Measurements from ENCODE around the gene NPFFR1.
"Not testable (repeated sequence)": the region's sequence is repeated elsewhere in the genome, so short reads cannot be mapped to it uniquely, and the experiment has no call there.

Gene NPFFR1

GRCh38 chr10:70286616-70287015, 2.8 kb upstream of the NPFFR1 start:
- DNase-seq (ENCODE audit: low read depth in 2 of 2), result no peak

GRCh38 chr10:70285476-70285831, 1.6 kb upstream of the NPFFR1 start:
- no peak for DNase-seq (ENCODE audit: low read depth in 2 of 2)

GRCh38 chr10:70284542-70285475, 1.0 kb upstream of the NPFFR1 start:
- no peak for DNase-seq (ENCODE audit: low read depth in 2 of 2)

- no peak for DNase-seq (ENCODE audit: low read depth in 2 of 2)
These were observed 746 bp downstream of the NPFFR1 start for GRCh38 chr10:70283071-70283444.

- no peak for DNase-seq (ENCODE audit: low read depth in 2 of 2)
These were observed 2.2 kb downstream of the NPFFR1 start for GRCh38 chr10:70281609-70282008.

GRCh38 chr10:70280099-70280498, 3.7 kb downstream of the NPFFR1 start:
- no peak for DNase-seq (ENCODE audit: low read depth in 2 of 2)

GRCh38 chr10:70277396-70278030, 6.3 kb downstream of the NPFFR1 start:
- DNase-seq (ENCODE audit: low read depth in 2 of 2), result no peak

GRCh38 chr10:70274643-70275042, 9.2 kb downstream of the NPFFR1 start:
- no peak for DNase-seq (ENCODE audit: low read depth in 2 of 2)

GRCh38 chr10:70272925-70273316, 10.9 kb downstream of the NPFFR1 start:
- DNase-seq (ENCODE audit: low read depth in 2 of 2), result no peak

GRCh38 chr10:70271996-70272924, 11.5 kb downstream of the NPFFR1 start:
- no peak for DNase-seq (ENCODE audit: low read depth in 2 of 2)

- no peak for DNase-seq (ENCODE audit: low read depth in 2 of 2)
These were observed 12.9 kb downstream of the NPFFR1 start for GRCh38 chr10:70270952-70271351.

- DNase-seq (ENCODE audit: low read depth in 2 of 2), result no peak
These were observed 14.1 kb downstream of the NPFFR1 start for GRCh38 chr10:70269741-70270140.

GRCh38 chr10:70268376-70268775, 15.4 kb downstream of the NPFFR1 start:
- DNase-seq (ENCODE audit: low read depth in 2 of 2), result no peak

GRCh38 chr10:70267161-70267933, 16.5 kb downstream of the NPFFR1 start:
- no peak for DNase-seq (ENCODE audit: low read depth in 2 of 2)

- no peak for DNase-seq (ENCODE audit: low read depth in 2 of 2)
These were observed 17.1 kb downstream of the NPFFR1 start for GRCh38 chr10:70266701-70267100.

GRCh38 chr10:70266056-70266455, 17.7 kb downstream of the NPFFR1 start:
- DNase-seq (ENCODE audit: low read depth in 2 of 2), result no peak

- no peak for DNase-seq (ENCODE audit: low read depth in 2 of 2)
These were observed 18.6 kb downstream of the NPFFR1 start for GRCh38 chr10:70265032-70265689.

GRCh38 chr10:70260734-70261133, 23.1 kb downstream of the NPFFR1 start:
- DNase-seq (ENCODE audit: low read depth in 2 of 2), result no peak

GRCh38 chr10:70260259-70260658, 23.5 kb downstream of the NPFFR1 start:
- no peak for DNase-seq (ENCODE audit: low read depth in 2 of 2)

GRCh38 chr10:70258216-70258615, 25.6 kb downstream of the NPFFR1 start:
- no peak for DNase-seq (ENCODE audit: low read depth in 2 of 2)

- DNase-seq (ENCODE audit: low read depth in 2 of 2), result not testable (repeated sequence)
These were observed 26.0 kb downstream of the NPFFR1 start for GRCh38 chr10:70257816-70258215.

Data from stimulated activated CD8-positive, alpha-beta memory T cell treated with anti-CD3 and anti-CD28 coated beads, Interleukin-7, amount 100 ng/mL, for 1 hour (primary cell).